Measurements from ENCODE around the gene RPL22. TPM values are rescaled to one million over a fixed set of nuclear protein-coding genes. Genes with fewer than 3 reads are reported as not detected.

The RPL22 gene
- total and polyA plus RNA-seq, 2 of the 4 experiments (the other 2 are of a cell fraction) = 26.2 to 131 TPM

- Histone ChIP-seq H3K4me3 (ENCODE audit: insufficient read depth, low read depth, low read length) (no peak overlapping the region), H3K27me3 (ENCODE audit: control insufficient read depth, insufficient read depth, low read length) (no peaks in the 10 kb centered on the region), H4K91ac (ENCODE audit: insufficient read depth, low read depth, low read length) (no peak overlapping the region), H3K9ac (ENCODE audit: low read depth, low read length) (no peak overlapping the region), H2BK120ac (ENCODE audit: low read depth, low read length) (no peak overlapping the region), H3K56ac (ENCODE audit: extremely low read depth, insufficient read depth, low read length) (no peak overlapping the region), H2BK15ac (ENCODE audit: low read depth, low read length) (no peak overlapping the region), H3K14ac (replicated peaks; ENCODE audit: low read depth, low read length) (no peak overlapping the region), H3K36me3 (ENCODE audit: control insufficient read depth, insufficient read depth, low read length) (peaks cover 30% of the 10 kb centered on the region), H4K20me1 (ENCODE audit: insufficient read depth, low read length) (no peaks in the 10 kb centered on the region; the same call in 1 of the 2 replicates), H3K9me1 (ENCODE audit: insufficient read depth, low read length) (no peaks in the 10 kb centered on the region; the same call in 1 of the 2 replicates), H3K4me1 (ENCODE audit: control insufficient read depth, insufficient read depth, low read length) (no peaks in the 10 kb centered on the region), H3K4ac (ENCODE audit: low read depth, low read length) (no peak overlapping the region), H2AK9ac (replicated peaks; ENCODE audit: low read depth, low read length, poor library complexity) (no peak overlapping the region), H2AFZ (replicated peaks; ENCODE audit: low read length, poor library complexity) (no peak overlapping the region), H4K8ac (ENCODE audit: low read depth in 2 of 2, low read length in 2 of 2) (no peak overlapping the region), H3K4me2 (ENCODE audit: low read depth, low read length) (no peak overlapping the region), H3K9me3 (ENCODE audit: control insufficient read depth, insufficient read depth, low read length) (no peaks in the 10 kb centered on the region), H2BK5ac (ENCODE audit: low read depth, low read length, poor library complexity, severe bottlenecking) (no peak overlapping the region), H2BK20ac (ENCODE audit: low read depth, low read length) (no peak overlapping the region), H3K18ac (ENCODE audit: low read depth, low read length) (no peak overlapping the region), H4K5ac (ENCODE audit: low read depth, low read length) (no peak overlapping the region), H3K23ac (ENCODE audit: low read depth, low read length) (no peak overlapping the region), H3K27ac (ENCODE audit: insufficient read depth, low read length) (no peak overlapping the region), H2AK5ac (ENCODE audit: low read depth, low read length) (no peak overlapping the region), H3K79me1 (ENCODE audit: low read depth in 1 of 2, low read length in 2 of 2) (peaks cover 0 to 2% of the 10 kb centered on the region in 2 experiments; a peak in 1 of 4 replicates)
- 100% methylated on average over 2 of the region's 12 CpGs; no CpG with 5 or more reads in 1 of the 2 experiments for WGBS, 2 experiments (ENCODE audit: extremely low coverage in 2 of 2, insufficient read length in 1 of 2)
- ChIA-PET POLR2A (ENCODE audit: unreplicated experiment) (no interaction called here), CTCF (interaction anchor here (0.7 kb wide), 1 partner anchor 14 kb away, joined by 3 read pairs; no protein-coding TSS in a partner anchor)
- intact Hi-C loops (cut with micrococcal nuclease) (no loop called here), in situ Hi-C loops (cut with MboI; ENCODE audit: low sequenced_read_pairs) (no loop called here), dilution Hi-C loops (cut with HindIII; ENCODE audit: low sequenced_read_pairs, unreplicated experiment) (no loop called here)
- DNase-seq = no peak
- no peak for TF ChIP-seq FOS (IDR thresholded peaks at IDR 0.05; ENCODE audit: low read depth, low read length)
- no peak for TF ChIP-seq USF2 (IDR thresholded peaks at IDR 0.05; ENCODE audit: low read depth, low read length)
- no peak for TF ChIP-seq ELK1 (IDR thresholded peaks at IDR 0.05; ENCODE audit: borderline replicate concordance, low read depth, low read length)
- no peak for TF ChIP-seq BHLHE40 (IDR thresholded peaks at IDR 0.05; ENCODE audit: low read depth, low read length)
- no peak for TF ChIP-seq POLR2A (IDR thresholded peaks at IDR 0.05; ENCODE audit: low read depth, low read length)
- no peak for TF ChIP-seq NFE2L2 (IDR thresholded peaks at IDR 0.05; ENCODE audit: low read depth, low read length)
- no peak for TF ChIP-seq SMC3 (IDR thresholded peaks at IDR 0.05; ENCODE audit: low read depth, low read length)
- TF ChIP-seq MAZ (IDR thresholded peaks at IDR 0.05; ENCODE audit: borderline replicate concordance, low read depth, low read length) = no peak
- TF ChIP-seq MXI1 (IDR thresholded peaks at IDR 0.05; ENCODE audit: borderline replicate concordance, low read depth, low read length) = no peak
- TF ChIP-seq RAD21 (IDR thresholded peaks at IDR 0.05; ENCODE audit: low read length) = no peak
- TF ChIP-seq CEBPB (IDR thresholded peaks at IDR 0.05; ENCODE audit: low read depth, low read length) = no peak
- no peak for TF ChIP-seq CHD1 (IDR thresholded peaks at IDR 0.05; ENCODE audit: low read depth, low read length)
- no peak for TF ChIP-seq CTCF (conservative IDR thresholded peaks at IDR 0.05; ENCODE audit: low read depth, low read length)
- TF ChIP-seq RCOR1 (IDR thresholded peaks at IDR 0.05; ENCODE audit: insufficient replicate concordance, low read length) = no peak
- no peak for TF ChIP-seq MAFK (IDR thresholded peaks at IDR 0.05; ENCODE audit: low read depth, low read length)
- TF ChIP-seq RFX5 (IDR thresholded peaks at IDR 0.05; ENCODE audit: low read depth, low read length) = no peak
- no TSS peak for BruUV-seq (replicated peaks)
- ATAC-seq (ENCODE audit: low read depth) = no peak
These were observed 21.9 kb upstream of the RPL22 start for GRCh38 chr1:6221210-6221784.

Measured in IMR-90 (cell line).